H54 (cell line): ENCODE data around the gene MTAP.

ENCODE experiments used
- DNase-seq: peaks from one replicate; pipeline ENCODE4 v3.0.0; 2011; ENCODE audit warnings: low spot score, mixed read lengths; ENCODE audit not compliant: insufficient read length
- FAIRE-seq: peaks from 3 replicates; lab custom pipeline; 2011; peaks lifted over from hg19 to GRCh38; lab: Jason Lieb, UNC
- POLR2A ChIP-seq: IDR thresholded peaks from 2 replicates; pipeline ENCODE4 v1.6.1; 2011; ENCODE audit warnings: low read depth, mild to moderate bottlenecking, low read length

MTAP gene

GRCh38 chr9:21848615-21849014, 46.2 kb downstream of the MTAP start:
- no peak for FAIRE-seq
- DNase-seq: no peak
- no peak for TF ChIP-seq POLR2A

- no peak for FAIRE-seq
Observed at GRCh38 chr9:21852754-21853153, 50.3 kb downstream of the MTAP start.

GRCh38 chr9:21853414-21853813, 51.0 kb downstream of the MTAP start:
- TF ChIP-seq POLR2A: no peak
- no peak for FAIRE-seq
- no peak for DNase-seq

More at GRCh38 chr9:21852754-21853153, 50.3 kb downstream of the MTAP start:
- no peak for DNase-seq
- TF ChIP-seq POLR2A: no peak

- no peak for FAIRE-seq
- DNase-seq: no peak
- no peak for TF ChIP-seq POLR2A
Observed at GRCh38 chr9:21854119-21854518, 51.7 kb downstream of the MTAP start.

- TF ChIP-seq POLR2A: no peak
- FAIRE-seq: no peak
- no peak for DNase-seq
Observed at GRCh38 chr9:21854594-21854993, 52.2 kb downstream of the MTAP start.

- FAIRE-seq: no peak
- DNase-seq: no peak
- no peak for TF ChIP-seq POLR2A
Observed at GRCh38 chr9:21856301-21857094, 54.1 kb downstream of the MTAP start.

GRCh38 chr9:21862871-21863270, 60.4 kb downstream of the MTAP start:
- no peak for FAIRE-seq
- TF ChIP-seq POLR2A: no peak

GRCh38 chr9:21864505-21864904, 62.1 kb downstream of the MTAP start:
- no peak for DNase-seq
- no peak for FAIRE-seq
- no peak for TF ChIP-seq POLR2A

More at GRCh38 chr9:21862871-21863270, 60.4 kb downstream of the MTAP start:
- DNase-seq: no peak

- FAIRE-seq (no peak), DNase-seq (no peak)
- no peak for TF ChIP-seq POLR2A
Observed at GRCh38 chr9:21866302-21866701, 63.9 kb downstream of the MTAP start.

GRCh38 chr9:21871256-21871975, 69.0 kb downstream of the MTAP start:
- no peak for TF ChIP-seq POLR2A
- DNase-seq (no peak), FAIRE-seq (no peak)

GRCh38 chr9:21872696-21873095, 70.3 kb downstream of the MTAP start:
- FAIRE-seq: no peak
- TF ChIP-seq POLR2A: no peak
- DNase-seq: no peak

GRCh38 chr9:21873540-21874221, 71.2 kb downstream of the MTAP start:
- DNase-seq: no peak
- no peak for FAIRE-seq
- no peak for TF ChIP-seq POLR2A

- no peak for FAIRE-seq
- no peak for DNase-seq
- no peak for TF ChIP-seq POLR2A
Observed at GRCh38 chr9:21875893-21876292, 73.5 kb downstream of the MTAP start.

- FAIRE-seq: no peak
- no peak for DNase-seq
- TF ChIP-seq POLR2A: no peak
Observed at GRCh38 chr9:21883642-21884041, 81.2 kb downstream of the MTAP start.

- DNase-seq (no peak), FAIRE-seq (no peak)
- TF ChIP-seq POLR2A: no peak
Observed at GRCh38 chr9:21889673-21890072, 87.2 kb downstream of the MTAP start.
